Measurements from ENCODE around the gene SHD.

SHD gene

DNA sequence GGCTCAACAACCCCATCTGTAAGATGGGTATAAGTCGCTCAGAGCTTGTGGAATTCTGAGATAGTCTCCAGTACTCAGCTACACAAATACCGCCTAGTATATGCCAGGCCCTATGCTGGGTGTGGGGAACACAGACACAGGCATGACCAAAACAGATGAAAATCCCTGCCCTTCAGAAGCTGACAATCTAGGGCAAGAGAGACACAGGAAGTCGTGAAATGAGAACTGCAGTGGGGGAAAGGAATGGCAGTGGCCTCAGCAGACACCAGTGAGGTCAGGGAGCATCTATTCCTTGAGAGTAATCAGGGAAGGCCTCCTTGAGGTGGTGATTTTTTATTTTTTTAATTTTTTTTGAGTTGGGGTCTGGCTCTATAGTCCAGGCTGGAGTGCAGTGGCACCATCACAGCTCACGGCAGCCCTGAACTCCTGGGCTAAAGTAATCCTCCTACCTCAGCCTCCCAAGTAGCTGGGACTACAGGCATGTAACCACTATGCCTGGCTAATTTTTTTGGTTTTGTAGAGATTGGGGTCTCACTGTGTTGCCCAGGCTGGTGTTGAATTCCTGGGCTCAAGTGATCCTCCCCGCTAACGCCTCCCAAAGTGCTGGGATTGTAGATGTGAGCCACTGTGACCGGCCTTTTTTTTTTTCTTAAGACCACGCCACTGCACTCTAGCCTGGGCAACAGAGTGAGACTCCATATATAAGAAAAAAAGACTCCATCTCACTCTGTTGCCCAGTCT, 19.9 kb downstream of the SHD start:
- no peak for DNase-seq

DNA sequence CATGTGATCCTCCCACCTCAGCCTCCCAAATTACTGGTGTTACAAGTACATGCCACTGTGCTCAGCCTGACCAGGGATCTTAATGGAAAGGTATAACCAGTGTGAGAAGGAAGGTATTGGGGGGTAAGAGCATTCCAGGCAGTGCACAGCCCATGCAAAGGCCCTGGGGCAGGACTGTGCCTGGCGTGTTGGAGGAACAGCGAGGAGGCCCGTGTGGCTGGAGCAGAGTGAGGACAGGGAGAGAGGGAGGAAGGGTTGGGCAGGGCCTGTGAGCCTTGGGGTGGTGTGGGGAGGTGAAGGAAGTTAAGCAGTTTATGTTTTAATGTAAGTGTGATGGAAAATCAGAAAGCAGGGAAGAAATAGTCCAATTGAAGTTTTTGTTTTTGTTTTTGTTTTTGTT, 21.5 kb downstream of the SHD start:
- DNase-seq: no peak

DNA sequence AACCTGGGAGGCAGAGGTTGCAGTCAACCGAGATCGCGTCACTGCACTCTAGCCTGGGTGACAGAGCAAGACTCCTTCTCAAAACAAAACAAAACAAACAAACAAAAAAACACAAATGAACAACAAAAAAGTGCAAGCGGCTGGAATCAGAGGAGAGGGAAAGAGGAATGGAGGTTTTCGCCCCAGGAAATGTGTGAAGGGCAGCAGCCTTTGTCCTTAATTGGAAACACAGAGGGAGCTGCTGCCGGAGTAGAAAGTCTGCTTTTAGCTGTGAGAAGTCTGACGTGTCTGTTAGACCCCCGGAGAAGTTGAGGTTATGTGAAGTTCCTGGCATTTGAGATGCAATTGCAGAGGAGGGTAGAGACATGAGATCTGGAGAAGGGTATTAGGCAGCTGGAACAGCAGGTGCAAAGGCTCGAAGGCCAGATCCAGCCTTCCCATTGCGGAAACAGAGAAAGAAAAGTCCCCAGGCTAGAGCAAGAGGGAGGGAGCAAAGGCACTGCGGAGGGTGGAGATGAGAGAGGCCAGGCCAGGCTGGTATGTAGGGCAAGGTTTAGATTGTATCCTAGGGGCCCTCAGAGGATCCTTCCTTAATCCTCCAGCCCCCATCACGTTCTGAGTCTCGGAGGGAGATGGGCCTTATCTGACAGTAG, 22.6 kb downstream of the SHD start:
- no peak for DNase-seq

DNA sequence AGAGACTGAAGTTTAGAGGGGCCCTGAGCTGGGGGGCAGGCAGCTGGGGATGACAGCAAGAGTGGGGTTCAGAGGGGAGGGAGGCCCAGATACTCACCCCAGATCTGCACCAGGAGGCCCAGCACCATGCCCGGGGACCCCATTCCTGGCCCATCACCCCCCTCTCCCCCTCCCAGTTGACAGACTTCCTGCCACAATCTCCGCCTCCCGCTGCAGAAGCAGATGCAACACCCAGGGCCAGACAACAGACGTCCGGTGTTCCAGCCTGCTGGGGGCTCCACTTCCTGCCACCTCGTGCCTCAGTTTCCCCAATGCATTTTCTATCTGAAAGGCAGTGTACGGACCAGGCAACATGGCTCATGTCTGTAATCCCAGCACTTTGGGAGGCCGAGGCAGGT, 23.2 kb downstream of the SHD start, which contains the start of gene TMIGD2:
TMIGD2 (minus strand) TSS at position 147 of the 398 bp plus-strand sequence; CDS start at position 143, 4 bp downstream.
- DNase-seq: no peak

DNA sequence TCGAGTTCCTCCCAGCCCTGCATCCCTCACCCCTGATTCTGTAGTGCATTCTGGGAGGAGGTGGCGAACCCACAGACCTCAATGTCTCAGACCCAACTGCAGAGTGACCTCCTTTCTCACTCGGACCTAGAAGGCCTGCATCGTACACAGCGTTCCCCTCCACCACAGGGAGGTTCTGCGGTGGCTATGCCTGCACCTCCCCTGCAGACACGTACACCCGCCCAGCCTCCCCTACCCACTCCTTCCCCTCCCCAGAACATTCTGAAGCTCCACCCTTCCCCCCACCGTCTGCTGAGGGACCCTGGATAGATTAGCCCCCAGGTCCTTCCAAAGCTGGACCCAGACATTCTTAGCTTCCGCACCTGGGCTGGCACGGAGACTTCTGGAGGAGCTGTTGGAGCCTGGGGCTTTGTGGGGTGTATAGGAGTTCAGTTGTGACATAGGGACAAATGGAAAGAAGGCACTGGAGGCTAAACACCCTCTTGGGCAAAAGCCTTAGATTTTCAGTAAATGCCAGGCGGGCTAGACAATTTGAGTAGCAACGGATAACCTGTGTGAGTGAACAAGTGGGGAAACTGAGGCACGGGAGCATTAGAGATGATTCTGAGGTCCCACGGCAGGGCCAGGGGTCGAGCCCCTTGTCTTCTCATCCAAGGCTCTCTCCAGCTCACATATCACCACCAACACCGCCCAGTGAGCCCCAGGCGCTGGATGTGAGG, 24.9 kb downstream of the SHD start:
- DNase-seq: no peak

DNA sequence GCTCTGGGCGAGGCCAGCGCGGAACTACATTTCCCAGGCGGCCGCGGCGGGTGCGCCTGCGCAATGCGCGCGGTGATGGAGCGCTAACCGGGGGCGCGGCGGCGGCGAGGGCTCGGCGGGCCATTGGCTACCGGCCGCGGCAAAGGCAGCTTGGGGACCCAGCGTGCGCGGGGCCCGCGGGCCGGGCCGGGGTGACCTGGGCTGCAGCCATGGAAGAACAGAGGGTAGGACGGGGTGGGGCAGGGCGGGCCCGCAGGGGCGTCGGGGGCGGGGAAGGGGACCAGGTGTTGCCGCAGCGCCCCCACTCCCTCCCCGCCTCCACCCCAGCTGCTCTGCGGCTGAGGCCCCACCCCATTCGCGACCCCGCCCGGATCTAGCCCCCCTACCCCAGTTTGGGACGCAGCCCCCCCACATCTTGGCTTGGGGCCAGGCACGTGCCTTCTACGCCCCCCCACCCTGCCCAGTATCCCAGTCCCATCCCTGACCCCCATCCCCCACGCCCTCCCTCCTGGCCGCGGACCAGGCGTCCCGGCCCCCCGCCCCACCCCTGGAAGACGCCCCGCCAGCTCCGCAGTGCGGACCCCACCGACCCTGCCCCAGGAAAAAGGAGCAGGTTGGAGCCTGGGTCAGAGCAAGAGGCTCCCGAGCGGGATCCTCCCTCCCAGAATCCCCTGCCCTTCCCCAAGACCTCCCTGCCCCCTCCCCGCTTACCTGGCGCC, 25.6 kb downstream of the SHD start, which contains the start of gene FSD1:
FSD1 (plus strand) TSS at position 61 of the 719 bp plus-strand sequence; CDS start at position 210, 149 bp downstream.
- peak; percentile 47 for DNase-seq

DNA sequence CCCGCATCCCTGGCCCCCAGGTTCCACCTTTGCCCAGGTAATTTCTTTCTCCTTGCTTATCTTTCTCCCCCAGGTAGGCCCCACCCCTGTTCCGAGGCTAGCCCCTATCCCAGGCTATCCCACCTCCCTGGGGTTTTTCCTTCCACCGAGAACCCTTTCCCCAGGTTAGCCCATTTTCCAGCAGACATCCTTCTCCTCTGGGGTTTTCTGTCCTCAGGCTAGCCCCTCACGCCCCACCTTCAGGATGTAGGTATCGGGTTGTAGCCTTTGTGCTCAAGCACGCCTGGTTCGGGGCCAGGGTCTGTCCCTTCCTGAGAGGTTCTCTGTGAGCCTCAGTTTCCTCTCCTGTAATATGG, 26.2 kb downstream of the SHD start:
- DNase-seq: no peak

DNA sequence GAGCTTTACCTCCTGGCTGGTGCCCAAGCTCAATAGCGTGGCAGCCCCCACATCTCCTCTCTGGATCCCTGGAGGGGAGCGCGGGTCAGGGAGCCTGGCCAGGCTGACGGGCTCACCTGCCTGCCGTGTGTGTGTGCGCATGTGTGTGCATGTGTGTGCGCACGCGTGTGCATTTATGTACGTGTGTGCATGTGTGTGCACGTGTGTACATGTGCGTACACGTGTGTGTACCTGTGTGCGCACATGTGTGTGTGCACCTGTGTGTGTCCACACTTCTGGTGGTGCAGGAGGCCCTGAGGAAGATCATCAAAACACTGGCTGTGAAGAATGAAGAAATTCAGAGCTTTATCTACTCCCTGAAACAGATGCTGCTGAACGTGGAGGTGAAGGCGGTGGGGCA, 26.6 kb downstream of the SHD start:
- DNase-seq: no peak

DNA sequence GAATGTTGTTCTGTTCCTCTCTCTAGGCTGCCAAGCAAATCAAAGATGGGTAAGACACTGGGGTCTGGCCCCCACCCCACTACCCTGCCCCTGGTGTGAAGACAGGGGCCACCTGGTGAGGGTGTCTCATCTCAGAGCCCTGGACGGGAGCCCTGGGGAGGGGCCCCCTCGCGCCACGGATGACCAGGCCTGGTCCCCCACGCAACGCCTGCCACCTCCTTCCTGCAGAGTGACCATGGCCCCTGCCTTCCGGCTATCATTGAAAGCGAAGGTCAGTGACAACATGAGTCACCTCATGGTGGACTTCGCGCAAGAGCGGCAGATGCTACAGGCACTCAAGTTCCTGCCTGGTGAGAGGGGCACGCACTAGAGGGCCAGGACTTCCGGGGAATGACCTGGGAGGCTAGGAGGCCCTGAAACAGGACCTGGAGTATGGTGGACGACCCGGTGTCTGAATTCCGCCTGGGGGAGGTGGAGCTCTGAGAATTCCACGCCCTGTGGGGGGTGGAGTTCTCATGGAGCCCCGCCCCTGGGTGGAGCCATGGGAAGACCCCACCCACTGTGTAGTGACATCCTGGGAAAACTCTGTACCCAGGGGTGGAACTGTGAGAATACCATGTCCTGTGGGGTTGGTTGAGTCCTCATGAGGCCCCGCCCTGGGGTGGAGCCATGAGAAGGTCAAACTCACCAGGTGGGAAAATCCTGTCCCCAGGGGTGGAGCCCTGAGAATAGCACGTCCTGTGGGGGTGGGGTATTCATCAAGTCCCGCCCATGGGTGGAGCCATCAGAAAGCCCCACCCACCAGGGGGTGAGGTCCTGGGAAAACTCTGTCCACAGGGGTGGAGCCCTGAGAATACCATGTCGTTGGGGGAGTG, 31.4 kb downstream of the SHD start:
- DNase-seq: no peak

DNA sequence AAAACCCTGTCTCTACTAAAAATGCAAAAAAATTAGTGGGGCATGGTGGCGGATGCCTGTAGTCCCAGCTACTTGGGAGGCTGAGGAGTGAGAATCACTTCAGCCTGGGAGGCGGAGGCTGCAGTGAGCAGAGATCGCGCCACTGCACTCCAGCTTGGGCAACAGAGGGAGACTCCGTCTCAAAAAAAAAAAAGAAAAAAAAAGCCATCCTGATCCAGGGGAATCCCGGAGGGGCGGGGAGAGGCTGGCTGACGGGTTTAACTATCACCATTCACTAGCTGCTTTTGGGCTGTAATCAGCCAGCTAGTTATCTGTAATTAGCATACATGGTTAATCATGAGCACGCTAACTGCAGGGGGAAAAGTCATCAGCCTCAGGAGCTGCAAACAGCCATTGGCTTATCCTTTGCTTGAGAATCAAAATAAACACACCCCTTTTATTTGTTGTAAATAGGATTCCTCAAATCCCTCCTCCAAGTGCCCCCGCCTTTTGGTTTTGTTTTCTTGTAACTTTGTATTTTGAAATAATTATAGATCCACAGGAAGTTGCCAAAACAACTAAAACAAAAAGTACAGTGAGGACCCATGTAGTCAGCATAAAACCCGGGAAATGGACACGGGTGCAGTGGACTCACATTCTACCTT, 34.9 kb downstream of the SHD start:
- DNase-seq: no peak

DNA sequence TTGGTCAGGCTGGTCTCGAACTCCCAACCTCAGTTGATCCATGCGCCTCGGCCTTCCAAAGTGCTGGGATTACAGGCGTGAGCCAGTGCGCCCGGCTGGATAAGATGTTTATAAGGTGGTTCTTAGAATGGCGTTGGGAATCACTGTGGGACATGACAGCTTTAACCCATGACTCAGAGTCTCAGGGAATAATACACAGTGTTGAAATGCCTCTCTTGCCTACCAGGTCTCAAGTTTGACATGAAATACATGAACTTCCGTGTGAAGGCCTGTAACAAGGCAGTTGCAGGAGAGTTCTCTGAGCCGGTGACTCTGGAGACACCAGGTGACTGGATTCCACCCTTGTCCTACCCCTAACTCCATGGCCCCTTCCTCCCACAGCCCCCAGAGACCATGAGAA, 37.9 kb downstream of the SHD start:
- no peak for DNase-seq

DNA sequence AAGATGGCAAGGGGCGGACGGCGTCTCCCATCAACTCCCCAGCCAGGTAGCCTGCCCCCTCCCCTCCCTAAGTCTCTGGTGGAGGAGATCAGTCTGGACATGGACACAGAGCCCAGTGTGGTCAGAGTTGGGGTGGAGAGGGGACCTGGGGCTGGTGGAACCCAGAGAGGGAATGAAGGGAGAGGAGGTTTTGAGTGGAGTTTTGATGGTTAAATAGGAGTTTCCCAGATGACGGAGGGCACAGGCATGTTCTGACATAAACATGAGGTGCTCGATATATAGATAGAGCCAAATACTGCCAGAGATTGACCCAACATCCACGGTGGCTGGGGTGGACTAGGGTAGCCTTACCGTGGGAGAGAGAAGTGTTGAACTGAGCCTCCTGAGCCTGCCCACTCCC, 39.4 kb downstream of the SHD start:
- DNase-seq: no peak

DNA sequence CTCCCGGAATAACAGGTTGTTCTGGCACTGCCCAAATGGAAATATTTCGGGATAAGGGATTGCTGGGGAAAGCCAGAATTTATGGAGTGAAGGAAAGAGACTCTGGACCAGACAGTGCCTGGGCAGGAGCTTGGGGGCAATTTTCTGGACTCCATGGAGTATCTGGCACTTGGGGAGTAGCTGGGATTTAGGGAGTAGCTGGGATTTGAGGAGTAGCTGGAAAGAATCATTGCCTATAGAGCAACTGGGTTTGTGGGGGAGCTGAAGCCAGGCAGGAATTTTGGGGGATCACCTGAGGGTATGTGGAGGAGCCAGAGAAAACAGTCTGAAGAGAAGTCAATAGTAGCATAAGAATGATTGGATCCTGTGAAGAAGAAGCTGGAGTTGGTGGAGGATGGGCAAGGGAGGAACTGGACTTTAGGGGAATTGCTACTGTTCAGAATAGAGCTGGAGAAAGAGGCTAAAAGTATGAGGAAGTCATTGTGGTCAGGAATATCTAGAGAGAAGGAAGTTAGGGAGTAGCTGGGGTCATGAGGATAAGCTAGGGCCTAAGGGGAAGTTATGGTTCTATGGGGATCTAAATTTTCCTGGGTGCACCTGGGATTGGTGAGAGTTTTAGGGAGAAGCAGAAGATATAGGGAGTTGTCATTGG, 40.1 kb downstream of the SHD start:
- no peak for DNase-seq

DNA sequence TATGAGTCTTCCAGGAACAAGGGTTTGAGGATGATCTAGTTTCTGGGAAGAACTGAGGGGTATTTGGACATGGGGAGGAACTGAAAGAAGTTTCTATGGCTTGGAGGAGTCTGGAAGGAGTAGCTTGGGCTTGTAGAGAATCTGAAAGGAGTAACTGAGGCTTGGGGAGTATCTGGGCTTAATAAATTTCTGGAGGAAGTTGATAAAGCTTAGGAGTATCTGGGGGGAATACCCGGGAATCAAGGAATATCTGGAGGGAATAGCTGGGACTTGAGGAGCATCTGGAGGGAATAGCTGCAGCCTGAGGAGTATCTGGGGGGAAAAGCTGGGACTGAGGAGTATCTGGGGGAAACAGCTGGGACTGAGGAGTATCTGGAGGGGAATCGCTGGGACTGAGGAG, 41.4 kb downstream of the SHD start:
- DNase-seq: no peak

DNA sequence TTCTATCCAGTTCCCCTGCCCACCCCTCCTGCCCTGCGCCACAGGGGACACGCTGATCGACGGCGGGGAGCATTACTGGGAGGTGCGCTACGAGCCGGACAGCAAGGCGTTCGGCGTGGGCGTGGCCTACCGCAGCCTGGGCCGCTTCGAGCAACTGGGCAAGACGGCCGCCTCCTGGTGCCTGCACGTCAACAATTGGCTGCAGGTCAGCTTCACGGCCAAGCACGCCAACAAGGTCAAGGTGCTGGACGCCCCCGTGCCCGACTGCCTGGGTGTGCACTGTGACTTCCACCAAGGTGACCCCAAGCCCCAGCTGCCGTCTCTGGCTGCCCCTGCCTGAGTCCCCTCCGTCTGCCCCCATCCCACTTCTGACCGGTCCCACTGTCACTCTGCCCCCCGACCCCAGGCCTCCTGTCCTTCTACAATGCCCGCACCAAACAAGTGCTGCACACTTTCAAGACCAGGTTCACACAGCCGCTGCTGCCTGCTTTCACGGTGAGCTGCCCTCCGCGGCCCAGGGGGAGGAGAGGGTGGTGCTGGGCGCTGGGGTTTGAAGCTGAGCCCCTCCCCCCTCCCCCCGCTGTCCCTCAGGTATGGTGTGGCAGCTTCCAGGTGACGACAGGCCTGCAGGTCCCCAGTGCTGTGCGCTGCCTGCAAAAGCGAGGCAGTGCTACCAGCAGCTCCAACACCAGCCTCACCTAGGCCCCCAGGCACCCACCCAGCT, 44.0 kb downstream of the SHD start:
- DNase-seq: no peak

DNA sequence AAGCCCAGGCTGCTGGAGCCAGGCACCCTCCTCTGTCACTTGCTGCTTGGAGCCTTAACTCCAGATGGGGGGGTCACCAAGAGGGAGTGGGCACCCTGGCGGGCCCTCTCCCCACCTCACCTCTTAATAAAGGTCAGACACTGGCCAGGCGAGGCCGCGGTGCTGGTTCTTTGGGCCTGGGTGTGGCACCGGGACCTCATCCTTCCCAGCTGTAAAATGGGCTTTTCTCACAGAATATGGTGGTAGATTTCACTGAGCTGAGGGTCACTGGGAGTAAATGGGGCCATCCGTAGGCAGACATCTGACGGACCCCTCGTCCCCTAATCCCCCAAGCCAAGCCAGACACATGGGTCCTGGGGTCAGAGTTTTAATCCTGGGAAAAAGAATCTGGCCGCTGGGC, 44.6 kb downstream of the SHD start:
- no peak for DNase-seq

DNA sequence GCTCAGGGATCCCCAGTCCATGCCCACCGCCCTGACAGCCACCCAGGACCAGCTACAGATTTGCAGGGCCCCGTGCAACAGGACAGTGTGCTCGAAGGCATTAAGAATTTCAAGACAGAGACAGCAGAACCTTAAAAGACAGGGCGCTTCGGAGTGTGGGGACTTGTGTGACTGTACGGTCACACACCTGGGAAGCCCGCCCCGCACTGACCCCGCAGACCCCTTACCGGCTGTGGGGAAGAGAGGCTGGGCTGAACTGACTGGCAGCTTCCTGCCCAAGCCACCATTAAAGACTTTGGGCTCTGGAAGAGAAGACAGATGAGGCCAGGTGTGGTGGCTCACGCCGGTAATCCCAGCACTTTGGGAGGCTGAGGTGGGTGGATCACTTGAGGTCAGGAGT, 45.2 kb downstream of the SHD start:
- no peak for DNase-seq

DNA sequence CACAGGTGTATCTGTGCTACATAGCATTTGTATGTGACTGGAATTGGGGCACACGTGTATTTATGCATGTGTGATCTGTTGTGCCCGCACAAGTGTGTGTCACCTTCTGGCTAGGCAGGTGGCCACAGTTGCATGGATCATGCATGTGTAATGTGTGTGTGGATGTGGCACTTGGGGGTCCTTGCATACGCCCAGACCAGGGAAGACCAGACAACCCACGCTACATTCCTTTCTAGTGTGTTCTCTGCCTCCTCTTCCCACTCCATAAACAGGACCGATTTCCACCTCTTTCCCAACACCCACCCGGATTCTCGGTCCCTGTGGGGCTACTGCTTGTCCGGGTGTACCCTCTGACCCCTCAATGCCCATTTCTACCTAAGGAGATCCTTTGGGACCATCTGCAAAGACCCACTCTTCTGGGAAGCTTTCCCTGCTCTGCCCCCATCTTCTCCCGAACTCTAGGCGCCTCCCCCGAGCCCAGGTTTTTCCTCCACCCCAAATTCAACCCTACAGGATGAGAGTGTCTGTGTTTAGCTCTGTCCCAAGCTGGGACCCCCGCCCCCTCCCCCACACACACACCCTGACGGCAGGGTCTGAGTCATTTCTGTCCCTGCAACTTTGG, 47.3 kb downstream of the SHD start:
- DNase-seq: no peak

DNA sequence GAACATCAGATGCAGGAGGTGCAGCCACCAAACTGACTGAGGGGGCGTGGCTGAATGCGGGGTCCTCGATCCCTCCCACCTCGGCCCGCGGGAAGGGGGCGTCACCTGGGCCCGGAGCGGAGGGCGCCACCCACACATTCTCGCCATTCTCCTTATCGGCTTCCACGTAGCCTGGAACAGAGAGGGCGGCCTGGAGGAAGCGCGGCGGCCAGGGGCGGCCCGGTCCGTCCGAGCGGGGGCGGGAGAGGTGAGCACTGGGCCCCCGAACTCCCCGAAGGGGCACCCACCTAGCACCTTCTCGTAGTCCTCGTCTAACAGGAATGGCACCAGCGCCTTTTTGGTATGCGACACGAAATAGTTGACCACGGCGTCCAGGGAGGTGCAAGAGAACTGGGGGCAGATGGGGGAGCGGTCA, 47.8 kb downstream of the SHD start:
- DNase-seq: no peak

DNA sequence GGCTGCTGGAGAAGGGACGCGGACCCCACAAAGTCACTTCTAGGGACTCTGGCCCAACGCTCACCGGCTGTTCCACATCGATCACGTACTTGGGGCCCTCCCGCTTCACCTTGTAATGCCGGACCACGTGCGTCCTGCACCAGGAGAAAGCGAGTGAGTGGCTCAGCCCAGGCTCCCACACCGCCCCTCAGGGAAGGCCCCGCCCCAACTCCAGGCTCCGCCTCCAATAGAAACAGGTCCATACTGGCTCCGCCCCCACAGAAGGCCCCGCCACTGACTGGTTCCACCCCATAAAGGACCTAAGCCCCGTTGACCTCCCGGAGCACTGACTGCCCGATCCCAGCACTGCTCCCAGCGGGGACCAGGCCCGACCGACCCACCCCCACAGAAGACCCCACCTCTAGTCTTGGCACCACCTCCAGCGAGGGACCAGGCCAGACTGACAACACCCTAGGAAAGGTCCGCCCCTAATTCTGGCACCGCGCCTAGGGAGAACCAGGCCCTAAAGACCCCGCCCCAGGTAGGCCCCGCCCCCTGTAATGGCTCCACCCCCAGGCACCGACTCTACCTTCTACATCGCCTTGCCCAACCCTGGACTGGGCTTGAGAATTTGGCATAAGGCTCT, 48.3 kb downstream of the SHD start:
- DNase-seq: no peak
